ENCODE results near the gene SSTR3. TPM values are rescaled to one million over a fixed set of nuclear protein-coding genes. Genes with fewer than 3 reads are reported as not detected.
A peak's percentile ranks its signal among the peaks of the same experiment; 100 is the strongest.

SSTR3 gene
- total RNA-seq, 1 experiment from 2014 or later = 0.22 TPM

DNA sequence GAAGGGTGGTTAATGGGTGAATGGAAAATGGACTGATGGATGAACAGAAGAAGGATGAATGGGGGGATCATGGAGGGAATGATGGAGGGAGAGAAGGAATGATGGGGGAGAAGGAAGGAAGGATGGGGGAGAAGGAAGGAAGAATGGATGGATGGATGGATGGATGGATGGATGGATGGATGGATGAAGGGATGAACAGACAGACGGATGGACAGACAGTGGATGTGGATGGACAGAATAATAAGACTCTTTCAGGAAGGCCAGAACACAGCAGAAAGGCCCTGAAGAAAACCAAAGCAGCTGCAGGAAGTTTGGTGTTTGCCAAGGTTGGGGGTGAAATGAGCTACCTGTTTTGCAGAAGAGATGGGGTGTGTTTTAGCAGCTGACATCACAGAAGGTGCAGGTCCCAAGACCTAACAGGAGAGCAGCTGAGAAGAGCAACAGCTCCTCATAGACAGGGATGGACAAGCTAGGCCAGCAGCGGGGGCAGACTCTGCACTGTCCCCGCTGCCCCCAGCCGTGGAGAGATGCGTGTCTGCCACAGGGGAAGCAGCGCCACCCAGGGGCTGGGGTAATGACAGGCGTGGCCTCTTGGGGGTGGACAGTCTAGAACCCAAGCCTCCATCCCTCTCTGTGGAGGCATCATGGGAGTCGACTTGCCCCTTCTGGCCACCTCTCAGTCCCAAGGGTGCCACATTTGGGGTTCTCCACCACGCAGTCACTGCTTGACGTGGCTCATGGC lies 42.2 kb downstream of the SSTR3 start:
- peaks cover 34% of the 10 kb centered on the region for H3K4me1 Mint-ChIP-seq
- DNase-seq (ENCODE audit: low spot score) (peak; percentile 10), ATAC-seq (no peak)
- peaks cover 7% of the 10 kb centered on the region for H3K27me3 Mint-ChIP-seq (ENCODE audit: low read depth)
- H3K4me3 Mint-ChIP-seq = no peak overlapping the region
- no peaks in the 10 kb centered on the region for H3K9me3 Mint-ChIP-seq
- H3K36me3 Mint-ChIP-seq = no peaks in the 10 kb centered on the region
- POLR2A ChIA-PET = no interaction called here
- TF ChIP-seq JAZF1 (CRISPR knock-in tag; IDR thresholded peaks at IDR 0.05) (no peak), ZNF671 (CRISPR knock-in tag; IDR thresholded peaks at IDR 0.05) (no peak), TEAD4 (CRISPR knock-in tag; IDR thresholded peaks at IDR 0.05) (no peak), CREB1 (CRISPR knock-in tag; IDR thresholded peaks at IDR 0.05) (no peak), SMAD4 (CRISPR knock-in tag; IDR thresholded peaks at IDR 0.05) (no peak), GTF2I (CRISPR knock-in tag; conservative IDR thresholded peaks at IDR 0.05) (no peak), ZNF121 (CRISPR knock-in tag; IDR thresholded peaks at IDR 0.05) (no peak), NFE2L1 (CRISPR knock-in tag; IDR thresholded peaks at IDR 0.05) (no peak), ATF1 (CRISPR knock-in tag; IDR thresholded peaks at IDR 0.05) (no peak), ZNF138 (CRISPR knock-in tag; conservative IDR thresholded peaks at IDR 0.05) (no peak)
- TF ChIP-seq, protein P1, sequence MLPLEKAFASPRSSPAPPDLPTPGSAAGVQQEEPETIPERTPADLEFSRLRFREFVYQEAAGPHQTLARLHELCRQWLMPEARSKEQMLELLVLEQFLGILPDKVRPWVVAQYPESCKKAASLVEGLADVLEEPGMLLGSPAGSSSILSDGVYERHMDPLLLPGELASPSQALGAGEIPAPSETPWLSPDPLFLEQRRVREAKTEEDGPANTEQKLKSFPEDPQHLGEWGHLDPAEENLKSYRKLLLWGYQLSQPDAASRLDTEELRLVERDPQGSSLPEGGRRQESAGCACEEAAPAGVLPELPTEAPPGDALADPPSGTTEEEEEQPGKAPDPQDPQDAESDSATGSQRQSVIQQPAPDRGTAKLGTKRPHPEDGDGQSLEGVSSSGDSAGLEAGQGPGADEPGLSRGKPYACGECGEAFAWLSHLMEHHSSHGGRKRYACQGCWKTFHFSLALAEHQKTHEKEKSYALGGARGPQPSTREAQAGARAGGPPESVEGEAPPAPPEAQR (CRISPR knock-in tag; IDR thresholded peaks at IDR 0.05) = no peak
- TF ChIP-seq, protein P2, sequence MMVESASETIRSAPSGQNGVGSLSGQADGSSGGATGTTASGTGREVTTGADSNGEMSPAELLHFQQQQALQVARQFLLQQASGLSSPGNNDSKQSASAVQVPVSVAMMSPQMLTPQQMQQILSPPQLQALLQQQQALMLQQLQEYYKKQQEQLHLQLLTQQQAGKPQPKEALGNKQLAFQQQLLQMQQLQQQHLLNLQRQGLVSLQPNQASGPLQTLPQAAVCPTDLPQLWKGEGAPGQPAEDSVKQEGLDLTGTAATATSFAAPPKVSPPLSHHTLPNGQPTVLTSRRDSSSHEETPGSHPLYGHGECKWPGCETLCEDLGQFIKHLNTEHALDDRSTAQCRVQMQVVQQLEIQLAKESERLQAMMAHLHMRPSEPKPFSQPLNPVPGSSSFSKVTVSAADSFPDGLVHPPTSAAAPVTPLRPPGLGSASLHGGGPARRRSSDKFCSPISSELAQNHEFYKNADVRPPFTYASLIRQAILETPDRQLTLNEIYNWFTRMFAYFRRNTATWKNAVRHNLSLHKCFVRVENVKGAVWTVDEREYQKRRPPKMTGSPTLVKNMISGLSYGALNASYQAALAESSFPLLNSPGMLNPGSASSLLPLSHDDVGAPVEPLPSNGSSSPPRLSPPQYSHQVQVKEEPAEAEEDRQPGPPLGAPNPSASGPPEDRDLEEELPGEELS (CRISPR knock-in tag; IDR thresholded peaks at IDR 0.05) = no peak
- TF ChIP-seq, protein P3, sequence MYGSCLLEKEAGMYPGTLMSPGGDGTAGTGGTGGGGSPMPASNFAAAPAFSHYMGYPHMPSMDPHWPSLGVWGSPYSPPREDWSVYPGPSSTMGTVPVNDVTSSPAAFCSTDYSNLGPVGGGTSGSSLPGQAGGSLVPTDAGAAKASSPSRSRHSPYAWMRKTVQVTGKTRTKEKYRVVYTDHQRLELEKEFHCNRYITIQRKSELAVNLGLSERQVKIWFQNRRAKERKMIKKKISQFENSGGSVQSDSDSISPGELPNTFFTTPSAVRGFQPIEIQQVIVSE (CRISPR knock-in tag; IDR thresholded peaks at IDR 0.05; ENCODE audit: borderline replicate concordance) = no peak
- TF ChIP-seq, protein P4, sequence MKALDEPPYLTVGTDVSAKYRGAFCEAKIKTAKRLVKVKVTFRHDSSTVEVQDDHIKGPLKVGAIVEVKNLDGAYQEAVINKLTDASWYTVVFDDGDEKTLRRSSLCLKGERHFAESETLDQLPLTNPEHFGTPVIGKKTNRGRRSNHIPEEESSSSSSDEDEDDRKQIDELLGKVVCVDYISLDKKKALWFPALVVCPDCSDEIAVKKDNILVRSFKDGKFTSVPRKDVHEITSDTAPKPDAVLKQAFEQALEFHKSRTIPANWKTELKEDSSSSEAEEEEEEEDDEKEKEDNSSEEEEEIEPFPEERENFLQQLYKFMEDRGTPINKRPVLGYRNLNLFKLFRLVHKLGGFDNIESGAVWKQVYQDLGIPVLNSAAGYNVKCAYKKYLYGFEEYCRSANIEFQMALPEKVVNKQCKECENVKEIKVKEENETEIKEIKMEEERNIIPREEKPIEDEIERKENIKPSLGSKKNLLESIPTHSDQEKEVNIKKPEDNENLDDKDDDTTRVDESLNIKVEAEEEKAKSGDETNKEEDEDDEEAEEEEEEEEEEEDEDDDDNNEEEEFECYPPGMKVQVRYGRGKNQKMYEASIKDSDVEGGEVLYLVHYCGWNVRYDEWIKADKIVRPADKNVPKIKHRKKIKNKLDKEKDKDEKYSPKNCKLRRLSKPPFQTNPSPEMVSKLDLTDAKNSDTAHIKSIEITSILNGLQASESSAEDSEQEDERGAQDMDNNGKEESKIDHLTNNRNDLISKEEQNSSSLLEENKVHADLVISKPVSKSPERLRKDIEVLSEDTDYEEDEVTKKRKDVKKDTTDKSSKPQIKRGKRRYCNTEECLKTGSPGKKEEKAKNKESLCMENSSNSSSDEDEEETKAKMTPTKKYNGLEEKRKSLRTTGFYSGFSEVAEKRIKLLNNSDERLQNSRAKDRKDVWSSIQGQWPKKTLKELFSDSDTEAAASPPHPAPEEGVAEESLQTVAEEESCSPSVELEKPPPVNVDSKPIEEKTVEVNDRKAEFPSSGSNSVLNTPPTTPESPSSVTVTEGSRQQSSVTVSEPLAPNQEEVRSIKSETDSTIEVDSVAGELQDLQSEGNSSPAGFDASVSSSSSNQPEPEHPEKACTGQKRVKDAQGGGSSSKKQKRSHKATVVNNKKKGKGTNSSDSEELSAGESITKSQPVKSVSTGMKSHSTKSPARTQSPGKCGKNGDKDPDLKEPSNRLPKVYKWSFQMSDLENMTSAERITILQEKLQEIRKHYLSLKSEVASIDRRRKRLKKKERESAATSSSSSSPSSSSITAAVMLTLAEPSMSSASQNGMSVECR (CRISPR knock-in tag; IDR thresholded peaks at IDR 0.05; ENCODE audit: borderline replicate concordance) = no peak
- TF ChIP-seq, protein P5, sequence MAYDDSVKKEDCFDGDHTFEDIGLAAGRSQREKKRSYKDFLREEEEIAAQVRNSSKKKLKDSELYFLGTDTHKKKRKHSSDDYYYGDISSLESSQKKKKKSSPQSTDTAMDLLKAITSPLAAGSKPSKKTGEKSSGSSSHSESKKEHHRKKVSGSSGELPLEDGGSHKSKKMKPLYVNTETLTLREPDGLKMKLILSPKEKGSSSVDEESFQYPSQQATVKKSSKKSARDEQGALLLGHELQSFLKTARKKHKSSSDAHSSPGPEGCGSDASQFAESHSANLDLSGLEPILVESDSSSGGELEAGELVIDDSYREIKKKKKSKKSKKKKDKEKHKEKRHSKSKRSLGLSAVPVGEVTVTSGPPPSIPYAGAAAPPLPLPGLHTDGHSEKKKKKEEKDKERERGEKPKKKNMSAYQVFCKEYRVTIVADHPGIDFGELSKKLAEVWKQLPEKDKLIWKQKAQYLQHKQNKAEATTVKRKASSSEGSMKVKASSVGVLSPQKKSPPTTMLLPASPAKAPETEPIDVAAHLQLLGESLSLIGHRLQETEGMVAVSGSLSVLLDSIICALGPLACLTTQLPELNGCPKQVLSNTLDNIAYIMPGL (CRISPR knock-in tag; IDR thresholded peaks at IDR 0.05) = no peak
- TF ChIP-seq, protein P6, sequence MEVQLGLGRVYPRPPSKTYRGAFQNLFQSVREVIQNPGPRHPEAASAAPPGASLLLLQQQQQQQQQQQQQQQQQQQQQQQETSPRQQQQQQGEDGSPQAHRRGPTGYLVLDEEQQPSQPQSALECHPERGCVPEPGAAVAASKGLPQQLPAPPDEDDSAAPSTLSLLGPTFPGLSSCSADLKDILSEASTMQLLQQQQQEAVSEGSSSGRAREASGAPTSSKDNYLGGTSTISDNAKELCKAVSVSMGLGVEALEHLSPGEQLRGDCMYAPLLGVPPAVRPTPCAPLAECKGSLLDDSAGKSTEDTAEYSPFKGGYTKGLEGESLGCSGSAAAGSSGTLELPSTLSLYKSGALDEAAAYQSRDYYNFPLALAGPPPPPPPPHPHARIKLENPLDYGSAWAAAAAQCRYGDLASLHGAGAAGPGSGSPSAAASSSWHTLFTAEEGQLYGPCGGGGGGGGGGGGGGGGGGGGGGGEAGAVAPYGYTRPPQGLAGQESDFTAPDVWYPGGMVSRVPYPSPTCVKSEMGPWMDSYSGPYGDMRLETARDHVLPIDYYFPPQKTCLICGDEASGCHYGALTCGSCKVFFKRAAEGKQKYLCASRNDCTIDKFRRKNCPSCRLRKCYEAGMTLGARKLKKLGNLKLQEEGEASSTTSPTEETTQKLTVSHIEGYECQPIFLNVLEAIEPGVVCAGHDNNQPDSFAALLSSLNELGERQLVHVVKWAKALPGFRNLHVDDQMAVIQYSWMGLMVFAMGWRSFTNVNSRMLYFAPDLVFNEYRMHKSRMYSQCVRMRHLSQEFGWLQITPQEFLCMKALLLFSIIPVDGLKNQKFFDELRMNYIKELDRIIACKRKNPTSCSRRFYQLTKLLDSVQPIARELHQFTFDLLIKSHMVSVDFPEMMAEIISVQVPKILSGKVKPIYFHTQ (CRISPR knock-in tag; IDR thresholded peaks at IDR 0.05) = no peak
- CTCF ChIA-PET = no interaction called here
- H3K27ac Mint-ChIP-seq = no peak overlapping the region

Data from WTC11 (cell line).